Endodermal cell (in vitro differentiated cells): ENCODE results near the gene KCNE3. TPM values are rescaled to one million over a fixed set of nuclear protein-coding genes. Genes with fewer than 3 reads are reported as not detected.

ENCODE experiments used
- DNase-seq: peaks from one replicate; pipeline ENCODE4 v3.0.0-alpha.2; 2017
- H3K27ac ChIP-seq: 2 replicates; pipeline ENCODE4 v1.5.1; 2013; ENCODE audit warnings: mild to moderate bottlenecking, low read depth, low read length, moderate library complexity
- H3K27me3 ChIP-seq: 2 replicates; pipeline ENCODE4 v1.6.1; 2013; ENCODE audit warnings: mild to moderate bottlenecking, low read length, moderate library complexity; ENCODE audit not compliant: insufficient read depth, control insufficient read depth, poor library complexity, severe bottlenecking
- H3K36me3 ChIP-seq: 2 replicates; pipeline ENCODE4 v1.7.0; 2013; ENCODE audit warnings: mild to moderate bottlenecking, low read length, moderate library complexity; ENCODE audit not compliant: control insufficient read depth, insufficient read depth
- H3K4me1 ChIP-seq: one replicate; pipeline ENCODE4 v1.7.0; 2013; ENCODE audit warnings: low read length; ENCODE audit not compliant: control insufficient read depth, insufficient read depth
- H3K4me3 ChIP-seq: 2 replicates; pipeline ENCODE4 v1.5.1; 2013; ENCODE audit warnings: mild to moderate bottlenecking, low read length, moderate library complexity
- H3K9ac ChIP-seq: 2 replicates; pipeline ENCODE4 v1.6.1; 2013; ENCODE audit warnings: mild to moderate bottlenecking, low read length, moderate library complexity; ENCODE audit not compliant: poor library complexity, severe bottlenecking; ENCODE audit errors: extremely low read depth
- H3K9me3 ChIP-seq: 2 replicates; pipeline ENCODE4 v1.6.1; 2013; ENCODE audit warnings: mild to moderate bottlenecking, low read length, moderate library complexity; ENCODE audit not compliant: control insufficient read depth
- H3K27ac Mint-ChIP-seq: 2 replicates; pipeline ENCODE4 v1.8.0; 2020; ENCODE audit warnings: mixed read lengths
- H3K27me3 Mint-ChIP-seq: 2 replicates; pipeline ENCODE4 v1.8.0; 2021; ENCODE audit warnings: mild to moderate bottlenecking, mixed read lengths; ENCODE audit not compliant: insufficient read depth
- H3K36me3 Mint-ChIP-seq: 2 replicates; pipeline ENCODE4 v1.8.0; 2020; ENCODE audit warnings: low read depth, mixed read lengths
- H3K4me1 Mint-ChIP-seq: 2 replicates; pipeline ENCODE4 v1.8.0; 2020; ENCODE audit warnings: mixed read lengths
- H3K4me3 Mint-ChIP-seq: 2 replicates; pipeline ENCODE4 v1.8.0; 2020; ENCODE audit warnings: mild to moderate bottlenecking, moderate library complexity, mixed read lengths
- H3K9me3 Mint-ChIP-seq: 2 replicates; pipeline ENCODE4 v1.8.0; 2020; ENCODE audit warnings: mild to moderate bottlenecking, mixed read lengths
- WGBS, 2 experiments: methylation state at CpG; one replicate each; pipeline versions ENCODE4 v1.1.5 to v1.1.7; 2013; ENCODE audit warnings: missing lambda C conversion rate in 2 of 2, mixed read lengths in 1 of 2; ENCODE audit not compliant: insufficient coverage in 1 of 2, insufficient read length in 1 of 2; 5-methylcytosine and 5-hydroxymethylcytosine counted together
- total RNA-seq, 2 donors: library from RNA; stranded (reverse); fragmentation: NEBNext Ultra II Directional in 1 of 2; extraction: Animal tissue kit (Norgen Biotek cat#: 25700) in 1 of 2; gene quantifications; 2 replicates in 1 of 2; 3 replicates in 1 of 2; pipeline ENCODE4 v1.2.1, GENCODE V29; 2021
- TF ChIP-seq, protein P1 (sequence below): fragments of 200-600 bp; sonication (generic); conservative IDR thresholded peaks from 2 replicates; pipeline ENCODE4 v1.5.0; 2021; ENCODE audit warnings: antibody characterized with exemption, mild to moderate bottlenecking

KCNE3 gene
- total RNA-seq, 2 donors from 2014 or later = 3.6 to 9.0 TPM

DNA sequence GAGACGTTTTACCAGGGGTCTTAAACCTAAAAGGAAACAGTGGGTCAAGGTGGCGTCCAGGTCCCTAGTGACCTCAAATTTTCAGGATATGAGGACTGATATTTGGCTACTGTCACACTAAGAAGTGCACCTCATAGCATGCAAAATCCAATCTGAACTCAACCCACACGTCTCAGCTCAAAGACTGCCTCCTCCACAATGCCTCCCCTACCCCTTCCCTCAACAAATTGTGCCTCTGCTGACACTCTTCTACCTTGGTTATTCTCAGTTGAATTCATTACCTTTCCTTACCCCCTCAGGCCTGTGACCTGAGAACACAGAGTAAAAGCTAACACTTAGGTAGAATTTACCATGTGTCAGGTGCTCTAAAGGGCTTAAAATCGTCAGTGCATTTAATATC is 38.6 kb upstream of the KCNE3 start:
- Histone ChIP-seq H3K4me1 (no peaks in the 10 kb centered on the region), H3K27me3 (no peaks in the 10 kb centered on the region), H3K27ac (no peak overlapping the region), H3K4me3 (no peak overlapping the region), H3K36me3 (no peaks in the 10 kb centered on the region), H3K9me3 (peaks cover 14% of the 10 kb centered on the region), H3K9ac (no peak overlapping the region)
- Mint-ChIP-seq H3K27ac (no peak overlapping the region), H3K4me3 (no peak overlapping the region), H3K36me3 (peaks cover 2% of the 10 kb centered on the region), H3K9me3 (peaks cover 24% of the 10 kb centered on the region), H3K27me3 (no peaks in the 10 kb centered on the region), H3K4me1 (no peaks in the 10 kb centered on the region)
- no peak for DNase-seq
- TF ChIP-seq, protein P1, sequence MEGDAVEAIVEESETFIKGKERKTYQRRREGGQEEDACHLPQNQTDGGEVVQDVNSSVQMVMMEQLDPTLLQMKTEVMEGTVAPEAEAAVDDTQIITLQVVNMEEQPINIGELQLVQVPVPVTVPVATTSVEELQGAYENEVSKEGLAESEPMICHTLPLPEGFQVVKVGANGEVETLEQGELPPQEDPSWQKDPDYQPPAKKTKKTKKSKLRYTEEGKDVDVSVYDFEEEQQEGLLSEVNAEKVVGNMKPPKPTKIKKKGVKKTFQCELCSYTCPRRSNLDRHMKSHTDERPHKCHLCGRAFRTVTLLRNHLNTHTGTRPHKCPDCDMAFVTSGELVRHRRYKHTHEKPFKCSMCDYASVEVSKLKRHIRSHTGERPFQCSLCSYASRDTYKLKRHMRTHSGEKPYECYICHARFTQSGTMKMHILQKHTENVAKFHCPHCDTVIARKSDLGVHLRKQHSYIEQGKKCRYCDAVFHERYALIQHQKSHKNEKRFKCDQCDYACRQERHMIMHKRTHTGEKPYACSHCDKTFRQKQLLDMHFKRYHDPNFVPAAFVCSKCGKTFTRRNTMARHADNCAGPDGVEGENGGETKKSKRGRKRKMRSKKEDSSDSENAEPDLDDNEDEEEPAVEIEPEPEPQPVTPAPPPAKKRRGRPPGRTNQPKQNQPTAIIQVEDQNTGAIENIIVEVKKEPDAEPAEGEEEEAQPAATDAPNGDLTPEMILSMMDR = no peak
- WGBS, 2 experiments = 87 to 89% methylated on average over 4 of the region's 4 CpGs

DNA sequence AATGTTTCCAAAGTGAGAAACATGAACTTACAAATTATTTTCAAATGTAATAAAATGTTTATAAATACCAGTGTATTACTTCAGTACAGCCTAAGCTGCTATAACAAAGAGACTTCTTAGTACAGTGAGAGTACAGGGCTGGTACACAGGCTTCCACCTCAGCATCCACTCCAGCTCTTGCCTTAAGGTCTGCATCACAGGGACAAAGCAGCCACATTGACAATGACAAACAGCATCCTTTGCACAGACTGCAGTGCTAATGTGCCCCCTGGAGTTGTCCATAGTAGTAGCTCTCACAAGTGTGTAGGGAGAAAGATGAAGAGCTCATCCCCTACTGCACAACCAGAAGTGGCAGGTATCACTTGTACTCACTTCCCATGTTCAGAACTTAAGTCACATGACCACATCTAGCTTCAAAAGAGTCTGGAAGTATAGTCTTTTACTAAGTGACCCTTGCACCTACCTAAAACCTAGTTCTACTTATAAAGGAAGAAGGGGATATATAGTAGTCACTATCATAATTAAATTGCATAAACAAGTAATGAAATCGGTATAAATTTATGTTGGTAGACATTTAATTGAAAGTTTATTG is 36.8 kb upstream of the KCNE3 start:
- no peaks in the 10 kb centered on the region for H3K36me3 ChIP-seq
- TF ChIP-seq, protein P1 = no peak
- H3K36me3 Mint-ChIP-seq = peaks cover 2% of the 10 kb centered on the region
- DNase-seq = no peak
- H3K4me1 ChIP-seq = no peaks in the 10 kb centered on the region
- no peak overlapping the region for H3K27ac Mint-ChIP-seq
- H3K9me3 ChIP-seq = peaks cover 14% of the 10 kb centered on the region
- H3K27ac ChIP-seq = no peak overlapping the region
- H3K9ac ChIP-seq = no peak overlapping the region
- H3K9me3 Mint-ChIP-seq = peaks cover 35% of the 10 kb centered on the region
- no peaks in the 10 kb centered on the region for H3K27me3 ChIP-seq
- no peak overlapping the region for H3K4me3 ChIP-seq
- no peak overlapping the region for H3K4me3 Mint-ChIP-seq
- H3K4me1 Mint-ChIP-seq = no peaks in the 10 kb centered on the region
- 100% methylated on average over 1 of the region's 1 CpG for WGBS, 2 experiments
- no peaks in the 10 kb centered on the region for H3K27me3 Mint-ChIP-seq

GRCh38 chr11:74494916-74495315 is 27.6 kb upstream of the KCNE3 start:
- WGBS, 2 experiments = 100% methylated on average over 1 of the region's 1 CpG; no CpG with 5 or more reads in 1 of the 2 experiments
- no peaks in the 10 kb centered on the region for H3K27me3 Mint-ChIP-seq
- TF ChIP-seq, protein P1 = no peak

More at GRCh38 chr11:74494916-74495315, 27.6 kb upstream of the KCNE3 start:
- Histone ChIP-seq H3K4me1 (no peaks in the 10 kb centered on the region), H3K4me3 (no peak overlapping the region), H3K27me3 (no peaks in the 10 kb centered on the region), H3K9ac (no peak overlapping the region), H3K9me3 (peaks cover 13% of the 10 kb centered on the region), H3K27ac (no peak overlapping the region), H3K36me3 (no peaks in the 10 kb centered on the region)
- Mint-ChIP-seq H3K9me3 (peaks cover 35% of the 10 kb centered on the region), H3K4me3 (no peak overlapping the region), H3K36me3 (peaks cover 26% of the 10 kb centered on the region), H3K27ac (no peak overlapping the region), H3K4me1 (peaks cover 10% of the 10 kb centered on the region)
- no peak for DNase-seq
